HEK293 (cell line): ENCODE results near the gene ZSCAN10.

Experiments
- AEBP2 ChIP-seq: fragments of 450-650 bp; formaldehyde crosslinking; IDR thresholded peaks from 2 replicates; pipeline ENCODE4 v1.5.1; 2016; ENCODE audit warnings: missing biosample characterization, missing genetic modification characterization, borderline replicate concordance
- GLIS1 ChIP-seq: fragments of 450-650 bp; formaldehyde crosslinking; IDR thresholded peaks from 2 replicates; pipeline ENCODE4 v1.5.1; 2016; ENCODE audit warnings: missing biosample characterization, missing genetic modification characterization
- IKZF3 ChIP-seq: fragments of 450-650 bp; IDR thresholded peaks from 2 replicates; pipeline ENCODE4 v1.5.0; 2018; ENCODE audit warnings: missing biosample characterization, mild to moderate bottlenecking, missing genetic modification characterization, moderate library complexity
- KLF9 ChIP-seq: fragments of 450-650 bp; formaldehyde crosslinking; IDR thresholded peaks from 2 replicates; pipeline ENCODE4 v1.5.1; 2016; ENCODE audit warnings: missing biosample characterization, missing genetic modification characterization, low read depth
- PATZ1 ChIP-seq: fragments of 450-650 bp; formaldehyde crosslinking; IDR thresholded peaks from 2 replicates; pipeline ENCODE4 v1.5.1; 2016; ENCODE audit warnings: missing biosample characterization, missing genetic modification characterization
- PRDM10 ChIP-seq: fragments of 450-650 bp; formaldehyde crosslinking; IDR thresholded peaks from 2 replicates; pipeline ENCODE4 v1.5.1; 2016; ENCODE audit warnings: missing biosample characterization, missing genetic modification characterization
- REST ChIP-seq: fragments of 450-650 bp; formaldehyde crosslinking; IDR thresholded peaks from 2 replicates; pipeline ENCODE4 v1.5.1; 2016; ENCODE audit warnings: missing biosample characterization, missing genetic modification characterization
- SALL2 ChIP-seq: fragments of 450-650 bp; formaldehyde crosslinking; IDR thresholded peaks from 2 replicates; pipeline ENCODE4 v1.5.0; 2017; ENCODE audit warnings: missing biosample characterization, mild to moderate bottlenecking, missing genetic modification characterization, borderline replicate concordance
- SP3 ChIP-seq: fragments of 450-650 bp; formaldehyde crosslinking; IDR thresholded peaks from 2 replicates; pipeline ENCODE4 v1.5.1; 2016; ENCODE audit warnings: missing biosample characterization, missing genetic modification characterization
- TCF7L2 ChIP-seq: IDR thresholded peaks from 2 replicates; pipeline ENCODE4 v1.6.1; 2011; ENCODE audit warnings: low read depth, mild to moderate bottlenecking, inconsistent platforms, low read length, moderate library complexity, borderline replicate concordance
- ZBTB17 ChIP-seq: fragments of 450-650 bp; formaldehyde crosslinking; IDR thresholded peaks from 2 replicates; pipeline ENCODE4 v1.5.1; 2016; ENCODE audit warnings: missing biosample characterization, missing genetic modification characterization
- ZBTB21 ChIP-seq: fragments of 450-650 bp; formaldehyde crosslinking; IDR thresholded peaks from 2 replicates; pipeline ENCODE4 v1.5.1; 2017; ENCODE audit warnings: missing biosample characterization, missing genetic modification characterization
- ZBTB48 ChIP-seq: fragments of 450-650 bp; formaldehyde crosslinking; IDR thresholded peaks from 2 replicates; pipeline ENCODE4 v1.5.1; 2016; ENCODE audit warnings: missing biosample characterization, missing genetic modification characterization
- ZBTB8A ChIP-seq: fragments of 450-650 bp; formaldehyde crosslinking; IDR thresholded peaks from 2 replicates; pipeline ENCODE4 v1.5.1; 2016; ENCODE audit warnings: missing biosample characterization, missing genetic modification characterization
- ZFP69B ChIP-seq: fragments of 450-650 bp; formaldehyde crosslinking; IDR thresholded peaks from 2 replicates; pipeline ENCODE4 v1.5.1; 2016; ENCODE audit warnings: missing biosample characterization, missing genetic modification characterization
- ZNF112 ChIP-seq: fragments of 450-650 bp; formaldehyde crosslinking; IDR thresholded peaks from 2 replicates; pipeline ENCODE4 v1.5.0; 2017; ENCODE audit warnings: missing biosample characterization, missing genetic modification characterization
- ZNF133 ChIP-seq: fragments of 450-650 bp; formaldehyde crosslinking; IDR thresholded peaks from 2 replicates; pipeline ENCODE4 v1.5.1; 2016; ENCODE audit warnings: missing biosample characterization, missing genetic modification characterization
- ZNF16 ChIP-seq: fragments of 450-650 bp; formaldehyde crosslinking; IDR thresholded peaks from 2 replicates; pipeline ENCODE4 v1.5.1; 2016; ENCODE audit warnings: low read depth, missing biosample characterization, missing genetic modification characterization
- ZNF2 ChIP-seq: fragments of 450-650 bp; formaldehyde crosslinking; IDR thresholded peaks from 2 replicates; pipeline ENCODE4 v1.5.1; 2016; ENCODE audit warnings: missing biosample characterization, missing genetic modification characterization
- ZNF202 ChIP-seq: fragments of 450-650 bp; formaldehyde crosslinking; IDR thresholded peaks from 2 replicates; pipeline ENCODE4 v1.5.1; 2016; ENCODE audit warnings: missing biosample characterization, missing genetic modification characterization, borderline replicate concordance
- ZNF23 ChIP-seq: fragments of 450-650 bp; formaldehyde crosslinking; IDR thresholded peaks from 2 replicates; pipeline ENCODE4 v1.5.1; 2016; ENCODE audit warnings: missing biosample characterization, missing genetic modification characterization, borderline replicate concordance
- ZNF302 ChIP-seq: fragments of 450-650 bp; formaldehyde crosslinking; IDR thresholded peaks from 2 replicates; pipeline ENCODE4 v1.5.1; 2016; ENCODE audit warnings: missing biosample characterization, missing genetic modification characterization, low read depth
- ZNF354C ChIP-seq: fragments of 450-650 bp; formaldehyde crosslinking; IDR thresholded peaks from 2 replicates; pipeline ENCODE4 v1.5.1; 2016; ENCODE audit warnings: missing biosample characterization, missing genetic modification characterization, low read depth, borderline replicate concordance
- ZNF426 ChIP-seq: fragments of 450-650 bp; formaldehyde crosslinking; IDR thresholded peaks from 2 replicates; pipeline ENCODE4 v1.5.1; 2017; ENCODE audit warnings: missing biosample characterization, missing genetic modification characterization, mild to moderate bottlenecking, inconsistent platforms, moderate library complexity
- ZNF433 ChIP-seq: fragments of 450-650 bp; formaldehyde crosslinking; IDR thresholded peaks from 2 replicates; pipeline ENCODE4 v1.5.1; 2016; ENCODE audit warnings: missing biosample characterization, missing genetic modification characterization, low read depth
- ZNF596 ChIP-seq: fragments of 450-650 bp; IDR thresholded peaks from 2 replicates; pipeline ENCODE4 v1.5.0; 2018; ENCODE audit warnings: missing biosample characterization, mild to moderate bottlenecking, missing genetic modification characterization, moderate library complexity
- ZNF624 ChIP-seq: fragments of 450-650 bp; formaldehyde crosslinking; IDR thresholded peaks from 2 replicates; pipeline ENCODE4 v1.5.1; 2017; ENCODE audit warnings: missing biosample characterization, missing genetic modification characterization
- ZNF664 ChIP-seq: fragments of 450-650 bp; formaldehyde crosslinking; IDR thresholded peaks from 2 replicates; pipeline ENCODE4 v1.5.1; 2016; ENCODE audit warnings: missing biosample characterization, missing genetic modification characterization
- ZNF707 ChIP-seq: fragments of 450-650 bp; formaldehyde crosslinking; IDR thresholded peaks from 2 replicates; pipeline ENCODE4 v1.5.1; 2016; ENCODE audit warnings: missing biosample characterization, missing genetic modification characterization
- ZNF777 ChIP-seq: fragments of 450-650 bp; formaldehyde crosslinking; IDR thresholded peaks from 2 replicates; pipeline ENCODE4 v1.5.1; 2017; ENCODE audit warnings: missing biosample characterization, missing genetic modification characterization, borderline replicate concordance

Gene ZSCAN10

GRCh38 chr16:3099732-3100499, 822 bp upstream of the ZSCAN10 start (continued):
- TF ChIP-seq PRDM10 (tag by site-specific recombination) = peak; percentile 50
- no peak for TF ChIP-seq ZNF707 (tag by site-specific recombination)
- no peak for TF ChIP-seq ZNF624 (tag by site-specific recombination)
- TF ChIP-seq ZNF777 = no peak
- peak; percentile 66; the same call in 1 of the 2 replicates for TF ChIP-seq IKZF3
- no peak for TF ChIP-seq AEBP2
- TF ChIP-seq TCF7L2 = no peak
- TF ChIP-seq ZBTB21 (tag by site-specific recombination) = no peak
- no peak for TF ChIP-seq ZBTB48 (tag by site-specific recombination)
- no peak for TF ChIP-seq ZNF426 (tag by site-specific recombination)
- TF ChIP-seq SP3 = peak; percentile 85
- TF ChIP-seq ZNF664 (tag by site-specific recombination) = no peak
- peak; percentile 45; the same call in 1 of the 2 replicates for TF ChIP-seq PATZ1 (tag by site-specific recombination)
- no peak for TF ChIP-seq SALL2 (tag by site-specific recombination)
- no peak for TF ChIP-seq GLIS1
- TF ChIP-seq KLF9 (tag by site-specific recombination) = peak; percentile 86
- TF ChIP-seq ZNF302 (tag by site-specific recombination) = no peak
- peak; percentile 88 for TF ChIP-seq ZBTB17
- no peak for TF ChIP-seq ZNF23 (tag by site-specific recombination)
- no peak for TF ChIP-seq ZNF433
- no peak for TF ChIP-seq ZNF133 (tag by site-specific recombination)
- 0 out of 2 replicates have a peak, but pooled peaks have one; percentile 11 for TF ChIP-seq ZBTB8A (tag by site-specific recombination)
- TF ChIP-seq ZNF112 (tag by site-specific recombination) = no peak
- no peak for TF ChIP-seq ZNF354C (tag by site-specific recombination)
- no peak for TF ChIP-seq ZNF202
- TF ChIP-seq ZNF596 = no peak
- no peak for TF ChIP-seq ZNF16 (tag by site-specific recombination)
- peak; percentile 40; the same call in 1 of the 2 replicates for TF ChIP-seq ZFP69B (tag by site-specific recombination)
- no peak for TF ChIP-seq ZNF2
- no peak for TF ChIP-seq REST
